H9 (cell line): ENCODE measurements around the gene LIN7C. TPM values are rescaled to one million over a fixed set of nuclear protein-coding genes. Genes with fewer than 3 reads are reported as not detected.

Source experiments
- DNase-seq: peaks from one replicate; pipeline ENCODE4 v3.0.0-alpha.2; 2017
- H2AFZ ChIP-seq: one replicate; pipeline ENCODE4 v1.6.1; 2013; ENCODE audit warnings: mild to moderate bottlenecking, low read length, control low read depth, moderate library complexity
- H2AK5ac ChIP-seq: 2 replicates; pipeline ENCODE4 v1.6.1; 2013; ENCODE audit warnings: low read length, control low read depth, mixed read lengths; ENCODE audit not compliant: insufficient read length
- H2BK120ac ChIP-seq: one replicate; pipeline ENCODE4 v1.6.1; 2013; ENCODE audit warnings: low read depth, mild to moderate bottlenecking, low read length, control low read depth, inconsistent platforms; ENCODE audit not compliant: poor library complexity, severe bottlenecking
- H2BK12ac ChIP-seq: 2 replicates; pipeline ENCODE4 v1.6.1; 2013; ENCODE audit warnings: low read length, control low read depth, mixed read lengths, low read depth; ENCODE audit not compliant: insufficient read length
- H2BK15ac ChIP-seq: 2 replicates; pipeline ENCODE4 v1.6.1; 2013; ENCODE audit warnings: low read depth, low read length, control low read depth
- H2BK20ac ChIP-seq: one replicate; pipeline ENCODE4 v1.6.1; 2013; ENCODE audit warnings: low read depth, mild to moderate bottlenecking, low read length, control low read depth, inconsistent platforms; ENCODE audit not compliant: poor library complexity, severe bottlenecking
- H2BK5ac ChIP-seq: 2 replicates; pipeline ENCODE4 v1.6.1; 2013; ENCODE audit warnings: low read length, control low read depth, mixed read lengths; ENCODE audit not compliant: insufficient read length
- H3K14ac ChIP-seq: 2 replicates; pipeline ENCODE4 v1.6.1; 2013; ENCODE audit warnings: low read length, control low read depth; ENCODE audit not compliant: insufficient read depth
- H3K18ac ChIP-seq: 2 replicates; pipeline ENCODE4 v1.6.1; 2013; ENCODE audit warnings: low read depth, mild to moderate bottlenecking, mixed read lengths, low read length, control low read depth; ENCODE audit not compliant: insufficient read length
- H3K23ac ChIP-seq: 2 replicates; pipeline ENCODE4 v1.6.1; 2013; ENCODE audit warnings: low read length, control low read depth, mixed read lengths, low read depth; ENCODE audit not compliant: insufficient read length
- H3K23me2 ChIP-seq: 2 replicates; pipeline ENCODE4 v1.6.1; 2013; ENCODE audit warnings: low read depth, mild to moderate bottlenecking, mixed read lengths, low read length, control low read depth; ENCODE audit not compliant: insufficient read length, poor library complexity, severe bottlenecking
- H3K27ac ChIP-seq: 2 replicates; pipeline ENCODE4 v1.5.1; 2013; ENCODE audit warnings: low read length, control low read depth, mixed read lengths, low read depth; ENCODE audit not compliant: insufficient read length
- H3K27me3 ChIP-seq: 2 replicates; pipeline ENCODE4 v1.6.1; 2013; ENCODE audit warnings: low read length, control low read depth, inconsistent platforms; ENCODE audit not compliant: insufficient read depth
- H3K4ac ChIP-seq: 2 replicates; pipeline ENCODE4 v1.6.1; 2013; ENCODE audit warnings: low read depth, mild to moderate bottlenecking, control low read depth, inconsistent platforms, low read length, moderate library complexity
- H3K4me1 ChIP-seq: 2 replicates; pipeline ENCODE4 v1.6.1; 2013; ENCODE audit warnings: low read length, control low read depth, inconsistent platforms; ENCODE audit not compliant: insufficient read depth
- H3K4me2 ChIP-seq: 2 replicates; pipeline ENCODE4 v1.6.1; 2013; ENCODE audit warnings: low read length, control low read depth, mixed read lengths; ENCODE audit not compliant: insufficient read length, insufficient read depth
- H3K56ac ChIP-seq: 2 replicates; pipeline ENCODE4 v1.6.1; 2013; ENCODE audit warnings: low read depth, mild to moderate bottlenecking, mixed read lengths, low read length, control low read depth; ENCODE audit not compliant: insufficient read length
- H3K79me1 ChIP-seq: 2 replicates; pipeline ENCODE4 v1.6.1; 2013; ENCODE audit warnings: low read depth, mild to moderate bottlenecking, moderate library complexity, low read length, control low read depth, inconsistent platforms; ENCODE audit not compliant: insufficient read depth, poor library complexity, severe bottlenecking
- H3K79me2 ChIP-seq: 2 replicates; pipeline ENCODE4 v1.6.1; 2013; ENCODE audit warnings: low read length, control low read depth, inconsistent platforms; ENCODE audit not compliant: insufficient read depth
- H3K9ac ChIP-seq: 2 replicates; pipeline ENCODE4 v1.6.1; 2013; ENCODE audit warnings: low read length, control low read depth, mixed read lengths; ENCODE audit not compliant: insufficient read length; ENCODE audit errors: extremely low read depth
- H3K9me3 ChIP-seq: one replicate; pipeline ENCODE4 v1.6.1; 2013; ENCODE audit warnings: low read depth, low read length, inconsistent platforms; ENCODE audit not compliant: control insufficient read depth
- H3T11ph ChIP-seq: one replicate; pipeline ENCODE4 v1.6.1; 2013; ENCODE audit warnings: mild to moderate bottlenecking, low read length, control low read depth, inconsistent platforms
- H4K20me1 ChIP-seq: one replicate; pipeline ENCODE4 v1.6.1; 2013; ENCODE audit not compliant: control insufficient read depth, insufficient read length, insufficient read depth
- H4K5ac ChIP-seq: 2 replicates; pipeline ENCODE4 v1.6.1; 2013; ENCODE audit warnings: low read depth, mild to moderate bottlenecking, mixed read lengths, low read length, control low read depth; ENCODE audit not compliant: insufficient read length
- H4K8ac ChIP-seq: replicated peaks from 2 replicates; pipeline ENCODE4 v1.6.1; 2013; ENCODE audit warnings: low read length, control low read depth, mixed read lengths, low read depth; ENCODE audit not compliant: insufficient read length
- H4K91ac ChIP-seq: 2 replicates; pipeline ENCODE4 v1.6.1; 2013; ENCODE audit warnings: low read depth, mild to moderate bottlenecking, moderate library complexity, mixed read lengths, low read length, control low read depth; ENCODE audit not compliant: insufficient read length
- H3K27ac Mint-ChIP-seq, 3 experiments: 2 replicates in 2 of 3; 3 replicates in 1 of 3; pipeline ENCODE4 v1.8.0; 2020 to 2021; ENCODE audit warnings: mixed read lengths in 3 of 3, mild to moderate bottlenecking in 1 of 3, moderate library complexity in 1 of 3
- H3K27me3 Mint-ChIP-seq: 2 replicates; pipeline ENCODE4 v1.8.0; 2021; ENCODE audit warnings: low read depth, mild to moderate bottlenecking, moderate library complexity, mixed read lengths
- H3K36me3 Mint-ChIP-seq, 3 experiments: 2 replicates in 2 of 3; 3 replicates in 1 of 3; pipeline ENCODE4 v1.8.0; 2020 to 2021; ENCODE audit warnings: low read depth in 3 of 3, mixed read lengths in 3 of 3; ENCODE audit not compliant: insufficient read depth in 1 of 3
- H3K4me1 Mint-ChIP-seq, 2 experiments: 2 replicates each; pipeline ENCODE4 v1.8.0; 2020; ENCODE audit warnings: mixed read lengths in 2 of 2
- H3K4me3 Mint-ChIP-seq, 2 experiments: 2 replicates in 1 of 2; 3 replicates in 1 of 2; pipeline ENCODE4 v1.8.0; 2020 to 2021; ENCODE audit warnings: mild to moderate bottlenecking in 2 of 2, mixed read lengths in 2 of 2, moderate library complexity in 1 of 2
- H3K9me3 Mint-ChIP-seq, 2 experiments: 2 replicates in 1 of 2; 3 replicates in 1 of 2; pipeline ENCODE4 v1.8.0; 2020; ENCODE audit warnings: mild to moderate bottlenecking in 2 of 2, mixed read lengths in 2 of 2, moderate library complexity in 1 of 2
- WGBS: extraction: QIAGEN DNeasy Blood & Tissue Kit; methylation state at CpG from one replicate; pipeline ENCODE4 v1.1.7; 2013; ENCODE audit warnings: missing lambda C conversion rate, low lambda C conversion rate, mixed read lengths; ENCODE audit not compliant: insufficient read length; ENCODE audit errors: extremely low coverage; 5-methylcytosine and 5-hydroxymethylcytosine counted together
- total RNA-seq: library from RNA; stranded (reverse); gene quantifications from 2 replicates; pipeline ENCODE4 v1.2.1, GENCODE V29; 2021
- TF ChIP-seq, protein P1 (sequence below): fragments of 200-600 bp; sonication (generic); conservative IDR thresholded peaks from 3 replicates; pipeline ENCODE4 v1.8.0; 2021; ENCODE audit warnings: antibody characterized with exemption, mild to moderate bottlenecking

LIN7C gene
- total RNA-seq, 1 experiment from 2014 or later = 40.0 TPM

DNA sequence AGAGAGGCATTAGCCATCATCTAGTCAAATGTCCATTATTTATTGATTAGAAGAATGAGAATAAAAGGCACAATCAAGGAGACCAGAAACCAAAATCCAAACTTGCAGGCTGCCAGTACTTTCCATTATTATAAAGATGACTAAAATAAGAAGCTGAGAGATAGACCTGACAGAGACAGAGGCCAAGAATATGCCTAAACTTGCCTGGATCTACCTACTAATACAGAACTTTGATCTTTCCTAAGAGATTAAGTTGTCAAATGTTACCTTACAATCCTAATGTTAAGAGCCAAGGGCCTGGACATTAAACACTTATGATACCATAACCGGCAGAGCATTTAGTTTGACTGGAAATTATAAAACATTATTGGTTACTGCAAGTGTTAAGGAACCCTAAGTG, 40.2 kb downstream of the LIN7C start:
- no peak overlapping the region for H2BK15ac ChIP-seq
- H3K27ac ChIP-seq = no peak overlapping the region
- no peak overlapping the region for H2BK120ac ChIP-seq
- H3K36me3 Mint-ChIP-seq = peaks cover 14 to 56% (median 42%) of the 10 kb centered on the region in 3 experiments
- TF ChIP-seq, protein P1, sequence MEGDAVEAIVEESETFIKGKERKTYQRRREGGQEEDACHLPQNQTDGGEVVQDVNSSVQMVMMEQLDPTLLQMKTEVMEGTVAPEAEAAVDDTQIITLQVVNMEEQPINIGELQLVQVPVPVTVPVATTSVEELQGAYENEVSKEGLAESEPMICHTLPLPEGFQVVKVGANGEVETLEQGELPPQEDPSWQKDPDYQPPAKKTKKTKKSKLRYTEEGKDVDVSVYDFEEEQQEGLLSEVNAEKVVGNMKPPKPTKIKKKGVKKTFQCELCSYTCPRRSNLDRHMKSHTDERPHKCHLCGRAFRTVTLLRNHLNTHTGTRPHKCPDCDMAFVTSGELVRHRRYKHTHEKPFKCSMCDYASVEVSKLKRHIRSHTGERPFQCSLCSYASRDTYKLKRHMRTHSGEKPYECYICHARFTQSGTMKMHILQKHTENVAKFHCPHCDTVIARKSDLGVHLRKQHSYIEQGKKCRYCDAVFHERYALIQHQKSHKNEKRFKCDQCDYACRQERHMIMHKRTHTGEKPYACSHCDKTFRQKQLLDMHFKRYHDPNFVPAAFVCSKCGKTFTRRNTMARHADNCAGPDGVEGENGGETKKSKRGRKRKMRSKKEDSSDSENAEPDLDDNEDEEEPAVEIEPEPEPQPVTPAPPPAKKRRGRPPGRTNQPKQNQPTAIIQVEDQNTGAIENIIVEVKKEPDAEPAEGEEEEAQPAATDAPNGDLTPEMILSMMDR = no peak
- no peak for DNase-seq
- H3K4me3 Mint-ChIP-seq = no peak overlapping the region
- H3K27ac Mint-ChIP-seq = peak overlapping the region in 2 of 3 experiments; percentile 50 to 54; a peak in 3 of 7 replicates
- peaks cover 10% of the 10 kb centered on the region; the same call in 1 of the 2 replicates for H3K4me1 ChIP-seq
- no peak overlapping the region for H4K5ac ChIP-seq
- H3K27me3 ChIP-seq = no peaks in the 10 kb centered on the region
- no peak overlapping the region for H2BK20ac ChIP-seq
- H3T11ph ChIP-seq = no peak overlapping the region
- H3K56ac ChIP-seq = no peak overlapping the region
- H4K20me1 ChIP-seq = no peaks in the 10 kb centered on the region
- H3K23me2 ChIP-seq = peaks cover 16% of the 10 kb centered on the region
- H3K9ac ChIP-seq = no peak overlapping the region
- WGBS = no CpG with 5 or more reads among the region's 1 CpG
- H3K79me1 ChIP-seq = peaks cover 12% of the 10 kb centered on the region
- no peak overlapping the region for H2BK12ac ChIP-seq
- no peak overlapping the region for H3K4ac ChIP-seq
- H3K79me2 ChIP-seq = peaks cover 63% of the 10 kb centered on the region; the same call in 1 of the 2 replicates
- H3K14ac ChIP-seq = no peak overlapping the region
- no peak overlapping the region for H2BK5ac ChIP-seq
- H3K18ac ChIP-seq = no peak overlapping the region
- H4K8ac ChIP-seq = no peak overlapping the region
- H3K4me1 Mint-ChIP-seq = peaks cover 70 to 78% of the 10 kb centered on the region in 2 experiments
- H4K91ac ChIP-seq = no peak overlapping the region
- H2AFZ ChIP-seq = no peak overlapping the region
- H3K9me3 Mint-ChIP-seq = peaks cover 0 to 3% of the 10 kb centered on the region in 2 experiments; a peak in 2 of 5 replicates
- no peak overlapping the region for H3K23ac ChIP-seq
- H3K4me2 ChIP-seq = no peak overlapping the region
- no peaks in the 10 kb centered on the region for H3K9me3 ChIP-seq
- H3K27me3 Mint-ChIP-seq = no peaks in the 10 kb centered on the region
- H2AK5ac ChIP-seq = no peak overlapping the region
